Occipital lobe (tissue), 2 donors: ENCODE measurements around the gene TMEM252. TPM values are rescaled to one million over a fixed set of nuclear protein-coding genes. Genes with fewer than 3 reads are reported as not detected.

ENCODE experiments used
- DNase-seq: peaks from one replicate; lab custom pipeline; 2025; lab: John Stamatoyannopoulos, UW
- total RNA-seq: library from RNA; depleted of rRNA; stranded (reverse); fragments of >200 nt; gene quantifications from one replicate; pipeline ENCODE4 v1.2.3, GENCODE V29; 2014

TMEM252 gene
- total RNA-seq, 1 donor from 2014 or later: not detected

DNA sequence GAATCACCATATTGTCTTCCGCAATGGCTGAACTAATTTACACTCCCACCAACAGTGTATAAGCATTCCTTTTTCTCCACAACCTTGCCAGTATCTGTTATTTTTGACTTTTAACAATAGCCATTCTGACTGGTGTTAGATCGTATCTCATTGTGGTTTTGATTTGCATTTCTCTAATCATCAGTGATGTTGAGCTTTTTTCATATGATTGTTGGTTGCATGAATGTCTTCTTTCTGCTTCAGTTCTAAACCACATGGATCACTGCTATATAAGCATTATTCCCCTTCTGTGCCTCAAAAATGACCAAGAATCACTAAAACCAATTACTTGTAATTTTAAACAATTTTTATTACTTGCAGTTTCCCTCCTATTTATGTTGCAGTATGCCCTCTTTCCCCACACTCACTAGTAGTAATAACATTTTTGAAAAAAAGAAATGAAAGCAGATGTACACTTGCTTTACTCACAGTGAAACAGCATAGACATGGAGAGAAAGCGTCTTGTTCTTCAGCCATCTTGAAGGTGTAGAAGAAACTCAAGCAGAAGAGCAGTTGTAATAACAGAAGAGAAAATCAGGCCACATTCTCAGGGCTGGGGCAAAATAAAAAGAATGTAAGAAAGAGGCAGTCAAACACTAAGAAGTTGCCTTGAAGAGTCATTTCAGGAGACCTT is 4.5 kb upstream of the TMEM252 start:
- DNase-seq: no peak

DNA sequence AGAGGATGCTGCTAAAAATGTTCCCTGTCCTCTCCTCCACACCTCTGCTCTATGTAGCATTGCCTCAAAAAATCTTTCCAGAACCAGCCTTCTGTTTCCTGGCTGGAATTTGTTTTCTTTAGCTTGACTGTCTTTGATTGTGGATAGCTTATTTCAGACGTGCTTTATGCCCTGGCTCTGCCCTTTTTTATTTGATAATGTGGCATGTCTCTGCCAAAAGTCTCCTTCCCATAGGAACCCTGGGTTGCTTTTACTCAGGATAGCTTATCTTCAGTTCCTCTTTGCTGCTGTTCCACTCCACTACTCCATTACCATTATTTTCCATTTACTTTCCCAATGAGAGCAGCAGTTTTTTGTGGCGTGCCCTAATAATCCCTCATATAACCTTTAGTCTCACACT is 885 bp upstream of the TMEM252 start:
- DNase-seq: no peak

DNA sequence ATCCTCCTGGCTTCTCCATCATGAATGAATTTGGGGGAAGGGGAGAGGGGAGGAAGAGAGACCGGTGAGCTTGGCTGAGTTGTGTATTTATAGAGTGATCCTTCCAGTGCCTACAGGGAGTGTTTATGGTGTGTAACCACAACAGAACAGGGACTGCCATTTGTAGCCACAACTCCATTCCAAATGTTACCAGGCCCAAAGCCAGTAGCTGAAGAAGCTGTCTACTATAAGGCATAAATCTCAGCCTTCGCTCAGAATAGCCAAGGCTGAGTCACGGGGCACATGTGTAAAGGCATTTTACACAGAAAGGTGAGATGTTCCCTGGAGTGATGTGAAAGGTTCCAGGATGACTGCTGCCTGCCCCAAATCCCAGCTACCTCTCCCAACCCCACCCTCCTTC is 2.5 kb downstream of the TMEM252 start:
- peak; percentile 49 for DNase-seq

DNA sequence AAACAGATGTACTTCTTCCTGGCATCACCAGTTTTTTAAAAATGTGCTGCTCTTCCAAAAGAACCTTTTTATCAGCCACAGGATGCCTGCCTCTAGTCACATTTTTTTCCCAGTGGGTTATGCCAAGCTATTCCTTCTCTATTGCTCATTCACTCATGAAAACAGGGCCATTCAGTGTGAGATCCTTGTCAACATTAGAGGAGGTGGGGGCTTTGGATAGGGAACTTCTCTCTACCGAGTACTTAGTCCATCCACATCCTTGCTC is 3.1 kb downstream of the TMEM252 start:
- DNase-seq: no peak

DNA sequence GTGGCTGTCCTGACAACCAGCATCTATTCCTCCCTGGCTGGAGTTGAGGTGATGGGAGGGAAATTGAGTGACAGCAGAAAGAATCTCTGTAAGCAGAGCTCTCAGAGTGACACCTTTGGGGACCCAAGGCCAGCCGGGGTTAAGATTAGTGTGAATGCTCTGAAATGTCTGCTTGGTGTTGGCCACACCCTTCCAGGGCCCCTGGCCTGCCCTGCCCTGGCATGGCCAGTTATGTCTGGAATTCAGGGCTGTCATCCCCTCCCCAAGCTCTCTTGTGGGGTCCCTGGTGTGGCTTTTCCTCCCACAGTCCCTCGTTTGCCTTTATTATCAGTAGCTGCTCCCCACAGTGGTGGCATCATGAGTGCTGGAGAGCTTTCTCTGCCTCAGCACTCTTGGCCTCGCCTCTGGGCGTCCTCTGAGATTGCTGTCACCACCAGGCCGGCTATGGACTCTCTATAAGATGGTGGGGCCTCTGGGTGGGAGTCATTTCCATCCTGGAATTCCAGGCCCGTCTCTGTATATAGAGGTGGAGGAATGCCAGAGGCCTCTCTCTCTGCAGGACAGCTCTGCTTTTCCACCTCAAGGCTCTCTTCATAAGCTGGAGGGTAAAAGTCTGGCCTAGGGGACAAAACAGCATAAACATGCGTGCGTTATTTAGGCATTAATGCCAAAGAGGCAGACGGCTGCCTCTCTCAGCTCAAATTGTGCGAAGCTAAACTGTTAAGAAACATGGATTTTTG is 3.6 kb downstream of the TMEM252 start:
- no peak for DNase-seq

DNA sequence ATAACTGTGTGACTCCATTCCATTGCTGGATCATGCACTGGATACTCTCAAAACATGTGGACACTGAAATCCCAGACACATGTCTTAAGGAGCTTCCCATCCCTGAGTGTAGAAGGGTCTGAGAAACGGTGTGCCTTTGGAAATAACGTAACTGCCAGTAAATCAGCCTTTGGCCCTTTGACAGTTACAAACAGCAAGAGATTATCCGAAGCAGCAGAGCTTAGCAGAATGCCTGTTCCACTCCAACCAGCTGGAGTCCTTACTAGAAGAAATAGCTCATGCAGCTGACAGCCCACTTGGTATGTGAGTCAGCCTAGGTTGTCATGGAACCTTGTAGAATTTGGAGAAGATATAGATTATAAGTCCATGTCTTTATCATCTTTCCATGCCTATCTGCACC is 7.0 kb downstream of the TMEM252 start:
- DNase-seq: no peak

DNA sequence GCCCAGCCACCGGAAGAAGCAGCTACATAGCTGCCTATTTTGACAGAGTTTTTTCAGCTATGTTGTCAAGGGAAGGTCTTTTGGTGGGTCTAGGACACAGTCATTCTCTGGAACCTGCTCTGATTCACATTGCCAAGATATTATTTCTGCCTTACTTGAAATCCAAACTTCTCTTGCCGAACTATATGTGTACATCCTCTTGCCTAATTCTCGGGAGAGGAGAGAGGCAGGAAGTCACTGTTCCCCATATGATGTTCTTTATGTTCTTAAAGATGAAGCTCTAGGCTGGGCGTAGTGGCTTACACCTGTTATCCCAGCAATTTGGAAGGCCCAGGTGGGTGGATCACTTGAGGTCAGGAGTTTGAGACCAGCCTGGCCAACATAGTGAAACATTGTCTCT is 8.6 kb downstream of the TMEM252 start:
- no peak for DNase-seq

DNA sequence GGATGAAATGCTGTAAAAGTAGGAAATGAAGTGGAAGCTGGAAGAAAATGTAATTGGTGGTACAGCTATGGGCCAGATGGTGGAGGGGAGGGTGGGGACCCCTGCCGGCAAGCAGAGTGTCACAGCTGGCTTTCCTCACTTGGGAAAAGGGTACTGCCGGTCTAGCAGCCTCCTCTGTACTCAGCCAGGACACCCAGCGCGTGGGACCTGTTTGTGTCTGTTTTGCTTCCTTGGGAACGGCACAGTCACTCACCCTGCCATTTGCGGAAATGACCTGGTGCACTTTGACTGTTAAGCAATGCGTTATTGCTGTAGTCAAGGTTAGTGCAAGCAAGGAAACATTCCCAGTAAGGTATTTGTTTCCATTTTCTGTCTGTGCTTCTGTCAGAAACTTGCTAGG is 10.1 kb downstream of the TMEM252 start:
- DNase-seq: no peak

DNA sequence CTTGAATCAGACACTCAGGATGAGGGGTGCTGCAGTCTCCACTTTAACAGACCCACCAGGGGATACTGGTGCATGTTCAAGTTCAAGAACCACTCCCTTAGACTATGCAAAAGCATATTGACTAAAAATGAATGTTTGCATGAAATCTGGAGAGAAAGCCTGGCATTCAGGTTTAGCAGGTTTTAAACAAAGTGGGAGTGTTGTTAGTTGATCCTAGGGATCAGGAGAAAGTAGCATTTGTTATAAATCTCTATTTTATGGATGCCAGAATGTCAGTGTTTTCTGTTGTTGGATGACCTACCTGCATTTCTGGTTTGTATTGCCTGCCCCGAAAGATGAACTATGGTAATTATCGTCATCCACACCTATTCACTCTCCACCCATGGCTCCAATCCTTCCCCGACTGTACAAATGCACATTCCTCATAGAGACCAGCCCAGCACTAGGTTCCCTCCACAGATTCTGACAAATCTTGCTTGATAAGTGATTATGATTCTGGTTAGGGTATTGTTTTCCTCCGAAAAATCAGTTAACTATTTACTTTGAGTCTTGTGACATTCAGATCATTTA is 17.2 kb downstream of the TMEM252 start:
- DNase-seq: no peak

DNA sequence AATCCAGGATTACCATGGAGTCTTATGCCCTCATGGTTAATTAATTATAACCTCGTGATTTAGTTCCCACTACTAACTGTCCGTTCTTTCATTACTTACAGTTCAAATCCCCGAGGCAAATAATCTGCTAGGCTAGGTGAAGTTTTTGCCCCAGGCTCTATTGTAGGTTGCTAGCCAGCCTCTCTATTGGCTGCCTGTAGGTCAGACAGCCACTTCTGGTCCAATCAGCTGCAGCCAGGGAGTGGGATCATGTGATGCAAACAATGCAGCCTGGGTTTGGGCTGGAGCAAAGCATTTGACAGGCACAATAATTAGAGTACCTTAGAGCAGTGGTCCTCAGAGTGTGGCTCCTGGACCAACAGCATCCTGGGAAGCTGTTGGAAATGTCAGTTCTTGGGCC is 17.7 kb downstream of the TMEM252 start:
- DNase-seq: no peak

DNA sequence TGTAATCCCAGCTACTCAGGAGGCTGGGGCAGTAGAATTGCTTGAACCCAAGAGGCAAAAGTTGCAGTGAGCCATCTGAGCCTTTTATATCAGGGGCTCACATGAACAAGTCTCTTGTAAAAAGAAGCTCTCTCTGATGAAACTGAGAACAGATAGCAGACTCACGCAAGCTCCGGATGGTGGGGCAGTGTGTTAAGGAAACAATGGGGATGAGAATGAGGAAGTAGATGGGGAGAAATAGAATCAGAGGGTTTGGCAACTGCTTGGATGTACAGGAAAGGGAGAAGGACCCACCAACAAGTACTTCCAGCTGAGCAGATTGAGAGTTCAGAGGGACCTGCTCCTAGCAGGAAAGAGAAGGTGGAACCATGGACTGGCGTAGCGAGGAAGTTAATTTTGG is 18.6 kb downstream of the TMEM252 start:
- DNase-seq: no peak

DNA sequence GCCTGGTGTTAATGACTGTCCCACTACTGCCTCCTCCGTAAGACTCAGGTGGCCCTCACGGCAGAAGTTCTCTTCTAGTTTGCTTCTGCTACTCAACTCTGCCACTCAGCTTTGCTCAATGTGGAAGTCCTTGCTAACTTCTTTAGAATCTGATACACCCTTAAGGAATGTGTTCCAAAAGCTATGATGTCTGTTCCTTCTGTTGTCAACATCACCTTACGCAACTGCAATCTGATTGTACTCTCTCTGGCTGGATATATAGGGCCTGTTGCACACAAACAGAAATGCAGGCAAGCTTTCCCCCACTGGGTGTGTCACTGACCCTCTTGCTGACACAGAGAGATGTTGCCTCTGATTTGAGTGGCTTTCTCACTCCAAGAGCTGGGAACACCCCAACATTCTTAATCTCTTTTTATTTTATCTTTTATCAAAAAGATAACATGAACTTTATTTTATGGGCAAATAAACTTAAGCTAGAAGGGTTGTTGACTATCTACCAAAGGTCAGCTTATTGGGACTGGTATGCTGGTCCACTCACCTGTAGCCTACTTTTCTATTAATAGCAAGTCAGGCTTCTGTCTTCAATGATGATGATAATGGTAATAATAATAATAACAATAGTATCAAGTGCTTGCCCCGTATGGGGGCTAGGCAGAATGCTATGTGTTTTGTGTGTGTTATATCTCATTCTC is 25.2 kb downstream of the TMEM252 start:
- DNase-seq: no peak

DNA sequence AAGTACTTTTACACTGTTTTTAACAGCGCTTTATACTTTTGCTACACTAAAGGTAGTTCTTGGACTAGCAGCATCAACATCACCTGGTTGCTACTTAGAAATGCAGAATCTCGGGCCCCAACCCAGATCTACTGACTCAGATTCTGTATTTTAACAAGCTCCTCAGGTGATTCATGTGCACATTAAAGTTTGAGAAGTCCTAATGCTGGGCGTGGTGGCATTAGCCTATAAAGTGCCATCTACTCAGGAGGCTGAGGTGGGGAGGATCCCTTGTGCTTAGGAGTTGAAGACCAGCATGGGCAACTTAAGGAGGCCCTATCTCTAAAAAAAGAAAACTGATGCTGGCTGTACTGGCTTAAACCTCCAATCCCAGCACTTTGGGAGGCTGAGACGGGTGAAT is 26.7 kb downstream of the TMEM252 start:
- no peak for DNase-seq

DNA sequence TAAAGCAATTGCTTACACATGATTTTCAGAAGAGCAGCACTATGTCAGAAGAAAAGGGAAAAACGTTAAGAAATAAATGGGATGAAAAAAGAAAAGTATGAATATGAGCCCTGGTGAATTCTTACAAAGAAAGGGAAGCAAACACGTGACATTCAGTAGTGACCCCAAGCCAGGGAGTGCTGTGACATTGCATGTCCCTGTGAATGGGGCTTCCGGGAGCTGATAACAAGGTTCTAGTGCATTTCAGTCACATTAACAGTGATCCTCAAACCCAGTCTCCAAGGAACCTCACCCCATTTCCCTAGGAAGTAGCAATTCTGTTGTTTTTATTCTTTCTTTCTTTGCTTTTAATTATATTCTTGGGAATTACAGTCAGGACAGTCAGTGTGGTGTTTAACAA is 27.3 kb downstream of the TMEM252 start:
- no peak for DNase-seq

DNA sequence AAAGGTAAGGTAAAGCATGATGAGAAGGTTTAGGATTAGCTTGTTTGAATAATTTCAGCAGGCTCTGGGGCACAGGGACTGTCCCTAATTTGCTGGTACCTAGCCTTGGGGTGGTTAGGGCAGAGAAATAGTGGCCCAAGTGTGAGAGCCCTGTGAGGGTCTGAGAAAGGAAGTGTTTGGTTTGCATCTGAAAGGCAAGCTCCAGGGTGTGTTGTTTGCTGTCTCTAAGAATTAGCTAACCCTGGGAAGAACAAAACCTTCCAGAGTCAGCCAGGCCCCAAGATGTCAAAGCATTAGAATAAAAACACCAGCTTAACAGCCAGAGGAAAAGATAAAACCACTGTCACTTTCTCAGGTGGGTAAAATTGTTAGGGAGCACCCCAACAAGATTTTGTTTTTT is 31.0 kb downstream of the TMEM252 start:
- DNase-seq: no peak

DNA sequence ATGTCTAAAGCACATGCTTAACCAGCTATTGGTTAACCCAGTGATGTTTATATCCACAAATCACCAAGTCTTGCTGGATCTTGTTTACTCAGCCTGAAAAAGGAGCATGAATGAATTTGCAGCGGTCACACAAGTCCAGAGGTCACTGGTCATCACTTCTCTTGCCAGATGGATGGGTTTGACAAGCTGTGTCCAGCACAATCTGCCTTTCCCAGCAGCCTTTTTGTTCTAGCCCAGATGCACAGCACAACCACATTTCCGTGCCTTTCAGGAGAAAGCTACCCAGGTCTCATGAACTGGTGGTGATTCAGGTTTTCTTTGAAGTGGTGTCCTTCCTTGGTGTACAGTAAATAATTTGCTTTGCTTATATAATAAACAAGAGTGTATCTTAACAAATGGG is 32.1 kb downstream of the TMEM252 start:
- no peak for DNase-seq

DNA sequence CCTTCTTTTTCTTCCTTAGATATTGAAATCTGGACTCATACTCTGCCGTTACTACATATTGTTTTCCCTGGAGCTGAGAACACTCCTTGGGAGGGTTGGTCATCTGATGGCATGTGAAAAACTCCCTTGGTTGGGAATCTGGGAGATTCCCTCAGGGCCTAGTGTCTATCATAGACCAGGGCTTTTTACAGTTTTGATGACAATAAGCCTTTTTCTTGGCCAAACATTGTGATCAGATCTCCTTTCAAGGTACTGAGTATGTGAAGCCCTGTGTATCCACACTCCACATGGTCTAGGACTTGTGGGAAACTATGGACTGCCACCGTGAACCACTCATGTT is 32.9 kb downstream of the TMEM252 start:
- no peak for DNase-seq

DNA sequence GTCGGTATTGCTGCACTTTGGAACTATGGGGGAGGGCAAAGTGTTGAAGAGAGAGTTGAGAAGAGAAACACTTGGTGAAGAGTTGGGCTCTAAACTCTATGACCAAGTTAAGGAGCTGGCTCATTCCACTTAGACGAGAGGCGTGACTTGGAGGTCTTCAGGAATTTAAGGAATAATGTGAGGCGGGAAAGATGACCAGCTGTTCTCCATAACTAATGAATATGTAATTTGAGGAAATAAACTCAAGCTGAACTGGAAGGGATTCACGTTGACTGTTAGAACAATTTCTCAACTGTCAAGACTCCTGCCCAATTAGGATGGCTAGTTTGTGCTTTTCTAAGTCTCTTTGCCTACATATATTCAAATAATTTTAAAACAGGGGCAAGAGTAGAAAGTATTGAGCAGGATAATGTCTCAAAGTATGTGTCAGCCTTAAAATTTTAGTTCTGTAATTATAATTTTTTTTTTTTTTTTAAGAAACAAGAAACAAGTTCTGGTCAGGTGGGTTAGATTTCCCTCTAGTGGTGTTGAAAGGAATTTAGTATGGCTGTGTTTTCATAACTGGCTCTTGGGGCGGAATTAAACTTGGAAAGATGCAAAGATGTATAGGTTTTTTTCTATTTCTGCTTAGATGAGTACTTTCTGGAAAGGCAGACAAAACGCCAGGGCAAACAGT is 33.4 kb downstream of the TMEM252 start:
- DNase-seq: no peak

DNA sequence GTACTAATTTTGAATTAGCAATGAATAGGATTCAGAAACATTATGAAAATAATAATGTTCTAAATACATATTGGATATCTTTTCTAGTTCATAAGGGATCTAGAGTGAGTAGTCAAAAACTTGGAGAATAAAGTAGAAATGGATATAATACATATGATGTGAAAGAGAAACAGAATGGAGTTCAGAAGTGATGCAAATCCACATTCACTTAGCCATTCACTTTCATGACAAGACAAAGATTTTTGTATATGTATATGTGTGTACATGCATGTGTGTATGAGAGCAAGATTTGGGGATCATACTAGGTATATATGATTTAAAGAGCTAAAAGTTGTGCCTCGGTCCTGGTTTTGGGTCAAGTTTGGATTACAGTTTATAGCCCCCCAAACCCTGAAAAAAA is 34.1 kb downstream of the TMEM252 start:
- DNase-seq: no peak

DNA sequence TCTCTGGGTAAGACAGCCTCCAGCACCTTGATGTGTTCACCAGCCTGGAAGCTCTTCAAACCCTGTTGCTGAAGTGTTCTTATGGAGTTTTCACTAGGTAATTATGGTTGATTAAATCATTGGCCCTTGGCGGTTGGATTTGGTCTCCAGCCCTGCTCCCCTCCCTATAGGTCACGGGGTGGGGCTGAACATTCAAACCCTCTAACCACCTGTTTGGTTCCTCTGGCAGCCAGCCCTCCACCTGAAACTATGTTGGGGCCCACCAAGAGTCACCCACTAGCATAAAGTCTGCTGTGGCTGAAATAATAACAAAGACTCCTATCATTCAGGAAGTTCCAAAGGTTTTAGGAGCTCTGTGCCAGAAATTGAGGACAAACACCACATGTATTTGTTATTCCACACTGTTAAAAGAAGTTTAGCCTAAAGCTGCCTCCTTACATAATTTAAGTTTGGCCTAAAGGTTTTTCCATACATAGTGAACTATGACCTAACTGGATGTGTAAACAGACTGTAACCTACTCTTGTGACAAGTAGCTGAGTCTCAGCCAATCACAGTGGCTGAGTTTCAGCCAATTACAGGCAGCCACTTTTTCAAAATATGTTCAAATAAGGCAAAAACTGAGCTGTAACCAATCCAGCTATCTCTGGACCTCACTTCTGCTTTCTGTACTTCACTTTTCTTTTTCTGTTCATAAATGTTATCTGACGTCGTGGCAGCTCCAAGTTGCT is 34.8 kb downstream of the TMEM252 start:
- DNase-seq: no peak

DNA sequence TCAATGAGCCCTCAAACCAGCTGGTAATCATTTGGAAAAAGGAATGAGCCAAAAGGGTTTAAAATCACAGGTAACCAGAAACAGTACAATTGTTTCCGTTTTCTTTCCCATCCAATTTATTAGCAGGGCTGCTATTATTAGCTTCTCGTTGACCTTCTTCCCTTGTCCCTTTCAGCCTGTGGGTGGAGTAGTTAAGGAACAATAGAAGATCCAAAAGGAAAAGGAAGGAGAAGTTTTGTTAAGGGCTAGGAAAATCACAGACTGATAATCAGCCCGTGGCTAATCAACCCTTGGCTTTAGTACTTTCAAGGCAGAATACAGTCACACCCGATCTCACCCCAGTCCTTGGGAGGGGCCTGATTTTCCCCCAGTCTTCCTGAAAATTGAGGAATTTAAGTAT is 38.4 kb downstream of the TMEM252 start:
- no peak for DNase-seq
